ENCODE data around the gene FAM3B. TPM values are rescaled to one million over a fixed set of nuclear protein-coding genes. Genes with fewer than 3 reads are reported as not detected.

Gene FAM3B
- total and polyA plus RNA-seq, 2 experiments from 2014 or later, result 2.5 to 3.6 TPM

DNA sequence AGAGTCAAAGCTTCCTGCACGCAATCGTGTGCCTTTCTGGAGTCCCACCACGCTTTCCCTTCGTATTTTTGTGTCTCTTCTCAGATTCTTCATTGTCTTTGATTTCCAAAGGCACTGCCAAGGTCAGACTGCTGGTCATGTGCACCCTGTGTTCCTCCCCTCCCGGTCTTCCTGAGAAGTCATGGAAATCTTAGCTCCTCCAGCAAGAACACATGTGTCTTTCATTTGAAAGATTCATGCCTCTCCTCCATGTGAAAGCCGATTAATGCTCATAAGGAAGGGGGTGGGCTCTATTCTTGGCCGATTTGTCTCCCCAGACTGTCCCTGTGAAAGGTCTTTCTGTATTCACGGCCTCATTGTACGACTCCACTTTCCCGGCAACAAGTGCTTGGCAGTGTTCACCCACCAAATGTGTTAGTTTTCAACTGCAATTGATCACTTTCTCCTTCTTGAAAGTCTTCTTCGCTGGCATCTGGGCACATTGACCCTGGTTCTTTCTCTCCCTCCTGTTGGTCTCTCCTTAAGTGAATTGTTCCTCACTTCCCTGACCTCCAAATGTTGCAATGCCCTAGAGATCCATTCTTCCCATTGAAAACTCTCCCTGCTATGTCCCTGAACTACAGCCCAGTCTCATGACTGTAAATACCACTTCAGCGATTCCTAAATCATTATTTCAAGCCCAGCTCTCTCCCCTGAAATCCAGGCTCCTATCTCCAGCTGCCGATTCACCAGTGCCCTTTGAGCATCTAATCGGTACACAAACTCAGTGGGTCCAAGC is 70.6 kb downstream of the FAM3B start (continued):
- TF ChIP-seq, protein P1, sequence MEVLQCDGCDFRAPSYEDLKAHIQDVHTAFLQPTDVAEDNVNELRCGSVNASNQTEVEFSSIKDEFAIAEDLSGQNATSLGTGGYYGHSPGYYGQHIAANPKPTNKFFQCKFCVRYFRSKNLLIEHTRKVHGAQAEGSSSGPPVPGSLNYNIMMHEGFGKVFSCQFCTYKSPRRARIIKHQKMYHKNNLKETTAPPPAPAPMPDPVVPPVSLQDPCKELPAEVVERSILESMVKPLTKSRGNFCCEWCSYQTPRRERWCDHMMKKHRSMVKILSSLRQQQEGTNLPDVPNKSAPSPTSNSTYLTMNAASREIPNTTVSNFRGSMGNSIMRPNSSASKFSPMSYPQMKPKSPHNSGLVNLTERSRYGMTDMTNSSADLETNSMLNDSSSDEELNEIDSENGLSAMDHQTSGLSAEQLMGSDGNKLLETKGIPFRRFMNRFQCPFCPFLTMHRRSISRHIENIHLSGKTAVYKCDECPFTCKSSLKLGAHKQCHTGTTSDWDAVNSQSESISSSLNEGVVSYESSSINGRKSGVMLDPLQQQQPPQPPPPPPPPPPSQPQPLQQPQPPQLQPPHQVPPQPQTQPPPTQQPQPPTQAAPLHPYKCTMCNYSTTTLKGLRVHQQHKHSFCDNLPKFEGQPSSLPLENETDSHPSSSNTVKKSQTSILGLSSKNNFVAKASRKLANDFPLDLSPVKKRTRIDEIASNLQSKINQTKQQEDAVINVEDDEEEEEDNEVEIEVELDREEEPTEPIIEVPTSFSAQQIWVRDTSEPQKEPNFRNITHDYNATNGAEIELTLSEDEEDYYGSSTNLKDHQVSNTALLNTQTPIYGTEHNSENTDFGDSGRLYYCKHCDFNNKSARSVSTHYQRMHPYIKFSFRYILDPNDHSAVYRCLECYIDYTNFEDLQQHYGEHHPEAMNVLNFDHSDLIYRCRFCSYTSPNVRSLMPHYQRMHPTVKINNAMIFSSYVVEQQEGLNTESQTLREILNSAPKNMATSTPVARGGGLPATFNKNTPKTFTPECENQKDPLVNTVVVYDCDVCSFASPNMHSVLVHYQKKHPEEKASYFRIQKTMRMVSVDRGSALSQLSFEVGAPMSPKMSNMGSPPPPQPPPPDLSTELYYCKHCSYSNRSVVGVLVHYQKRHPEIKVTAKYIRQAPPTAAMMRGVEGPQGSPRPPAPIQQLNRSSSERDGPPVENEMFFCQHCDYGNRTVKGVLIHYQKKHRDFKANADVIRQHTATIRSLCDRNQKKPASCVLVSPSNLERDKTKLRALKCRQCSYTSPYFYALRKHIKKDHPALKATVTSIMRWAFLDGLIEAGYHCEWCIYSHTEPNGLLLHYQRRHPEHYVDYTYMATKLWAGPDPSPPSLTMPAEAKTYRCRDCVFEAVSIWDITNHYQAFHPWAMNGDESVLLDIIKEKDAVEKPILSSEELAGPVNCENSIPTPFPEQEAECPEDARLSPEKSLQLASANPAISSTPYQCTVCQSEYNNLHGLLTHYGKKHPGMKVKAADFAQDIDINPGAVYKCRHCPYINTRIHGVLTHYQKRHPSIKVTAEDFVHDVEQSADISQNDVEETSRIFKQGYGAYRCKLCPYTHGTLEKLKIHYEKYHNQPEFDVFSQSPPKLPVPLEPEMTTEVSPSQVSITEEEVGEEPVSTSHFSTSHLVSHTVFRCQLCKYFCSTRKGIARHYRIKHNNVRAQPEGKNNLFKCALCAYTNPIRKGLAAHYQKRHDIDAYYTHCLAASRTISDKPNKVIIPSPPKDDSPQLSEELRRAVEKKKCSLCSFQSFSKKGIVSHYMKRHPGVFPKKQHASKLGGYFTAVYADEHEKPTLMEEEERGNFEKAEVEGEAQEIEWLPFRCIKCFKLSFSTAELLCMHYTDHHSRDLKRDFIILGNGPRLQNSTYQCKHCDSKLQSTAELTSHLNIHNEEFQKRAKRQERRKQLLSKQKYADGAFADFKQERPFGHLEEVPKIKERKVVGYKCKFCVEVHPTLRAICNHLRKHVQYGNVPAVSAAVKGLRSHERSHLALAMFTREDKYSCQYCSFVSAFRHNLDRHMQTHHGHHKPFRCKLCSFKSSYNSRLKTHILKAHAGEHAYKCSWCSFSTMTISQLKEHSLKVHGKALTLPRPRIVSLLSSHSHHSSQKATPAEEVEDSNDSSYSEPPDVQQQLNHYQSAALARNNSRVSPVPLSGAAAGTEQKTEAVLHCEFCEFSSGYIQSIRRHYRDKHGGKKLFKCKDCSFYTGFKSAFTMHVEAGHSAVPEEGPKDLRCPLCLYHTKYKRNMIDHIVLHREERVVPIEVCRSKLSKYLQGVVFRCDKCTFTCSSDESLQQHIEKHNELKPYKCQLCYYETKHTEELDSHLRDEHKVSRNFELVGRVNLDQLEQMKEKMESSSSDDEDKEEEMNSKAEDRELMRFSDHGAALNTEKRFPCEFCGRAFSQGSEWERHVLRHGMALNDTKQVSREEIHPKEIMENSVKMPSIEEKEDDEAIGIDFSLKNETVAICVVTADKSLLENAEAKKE (CRISPR knock-in tag; IDR thresholded peaks at IDR 0.05), result no peak
- TF ChIP-seq, protein P2, sequence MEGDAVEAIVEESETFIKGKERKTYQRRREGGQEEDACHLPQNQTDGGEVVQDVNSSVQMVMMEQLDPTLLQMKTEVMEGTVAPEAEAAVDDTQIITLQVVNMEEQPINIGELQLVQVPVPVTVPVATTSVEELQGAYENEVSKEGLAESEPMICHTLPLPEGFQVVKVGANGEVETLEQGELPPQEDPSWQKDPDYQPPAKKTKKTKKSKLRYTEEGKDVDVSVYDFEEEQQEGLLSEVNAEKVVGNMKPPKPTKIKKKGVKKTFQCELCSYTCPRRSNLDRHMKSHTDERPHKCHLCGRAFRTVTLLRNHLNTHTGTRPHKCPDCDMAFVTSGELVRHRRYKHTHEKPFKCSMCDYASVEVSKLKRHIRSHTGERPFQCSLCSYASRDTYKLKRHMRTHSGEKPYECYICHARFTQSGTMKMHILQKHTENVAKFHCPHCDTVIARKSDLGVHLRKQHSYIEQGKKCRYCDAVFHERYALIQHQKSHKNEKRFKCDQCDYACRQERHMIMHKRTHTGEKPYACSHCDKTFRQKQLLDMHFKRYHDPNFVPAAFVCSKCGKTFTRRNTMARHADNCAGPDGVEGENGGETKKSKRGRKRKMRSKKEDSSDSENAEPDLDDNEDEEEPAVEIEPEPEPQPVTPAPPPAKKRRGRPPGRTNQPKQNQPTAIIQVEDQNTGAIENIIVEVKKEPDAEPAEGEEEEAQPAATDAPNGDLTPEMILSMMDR (conservative IDR thresholded peaks at IDR 0.05; ENCODE audit: low read depth in 2 of 2), result no peak
- TF ChIP-seq EZH2phosphoT487 (IDR thresholded peaks at IDR 0.05; ENCODE audit: unreplicated experiment) (no peak), ZNF114 (CRISPR knock-in tag; IDR thresholded peaks at IDR 0.05) (no peak), CREB1 (CRISPR knock-in tag; IDR thresholded peaks at IDR 0.05; ENCODE audit: low read depth) (no peak)

DNA sequence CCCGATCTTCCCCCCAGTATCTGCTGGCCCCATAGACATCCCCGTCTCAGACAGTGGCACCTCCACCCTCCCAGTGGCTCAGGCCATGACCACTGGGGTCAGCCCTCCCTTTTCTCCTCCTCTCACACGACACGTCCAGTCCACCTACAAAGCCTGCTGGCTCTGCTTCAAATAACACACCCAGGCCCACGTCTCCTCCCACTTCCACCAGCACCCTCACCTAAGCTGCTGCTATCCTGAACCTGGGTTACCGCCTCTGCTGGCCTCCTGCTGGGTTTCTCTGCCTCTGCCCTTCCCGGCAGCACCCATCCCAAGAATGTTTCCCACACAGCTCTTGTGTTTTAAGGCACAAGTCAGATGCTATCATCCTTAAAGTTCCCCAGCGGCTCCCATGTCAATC is 71.2 kb downstream of the FAM3B start:
- Histone ChIP-seq H3K27ac (ENCODE audit: low read depth) (no peak overlapping the region), H2AFZ (no peak overlapping the region), H3K4me3 (no peak overlapping the region), H3K36me3 (ENCODE audit: insufficient read depth) (no peaks in the 10 kb centered on the region), H3K27me3 (ENCODE audit: insufficient read depth) (no peaks in the 10 kb centered on the region), H3K4me2 (no peak overlapping the region), H3K79me2 (replicated peaks; ENCODE audit: insufficient read depth) (no peaks in the 10 kb centered on the region), H3K4me1 (ENCODE audit: insufficient read depth) (no peaks in the 10 kb centered on the region), H3K9me2 (ENCODE audit: insufficient read depth) (no peaks in the 10 kb centered on the region), H3F3A (replicated peaks; ENCODE audit: low read depth) (no peaks in the 10 kb centered on the region), H4K20me1 (replicated peaks; ENCODE audit: insufficient read depth) (no peaks in the 10 kb centered on the region)
- peaks cover 2% of the 10 kb centered on the region for H3K27me3 Mint-ChIP-seq (ENCODE audit: insufficient read depth, low read depth, poor library complexity)
- no peak for DNase-seq (ENCODE audit: low spot score)
- H3K9me3 Mint-ChIP-seq, result peaks cover 1% of the 10 kb centered on the region
- H3K4me1 Mint-ChIP-seq, result no peaks in the 10 kb centered on the region
- H3K4me3 Mint-ChIP-seq, result no peak overlapping the region
- no peak overlapping the region for H3K27ac Mint-ChIP-seq
- no peak for ATAC-seq
- peaks cover 4% of the 10 kb centered on the region; the same call in 2 of the 3 replicates for H3K36me3 Mint-ChIP-seq (ENCODE audit: low read depth)
- TF ChIP-seq CREB1 (CRISPR knock-in tag; IDR thresholded peaks at IDR 0.05; ENCODE audit: low read depth) (no peak), EZH2 (IDR thresholded peaks at IDR 0.05; ENCODE audit: low read depth, unreplicated experiment) (no peak)
- TF ChIP-seq, protein P1 (CRISPR knock-in tag; IDR thresholded peaks at IDR 0.05), result no peak

All from GM23338 (cell line).